ENCODE results near the gene ZNF813.
"Not testable (repeated sequence)": the region's sequence is repeated elsewhere in the genome, so short reads cannot be mapped to it uniquely, and the experiment has no call there.

- TF ChIP-seq EZH2 (optimal IDR thresholded peaks at IDR 0.05; ENCODE audit: low read depth, low read length); CTCF (IDR thresholded peaks at IDR 0.05; ENCODE audit: low read length); EZH2phosphoT487 (IDR thresholded peaks at IDR 0.05; ENCODE audit: low read length): not testable (repeated sequence)
Measured at GRCh38 chr19:53498024-53498395, 30.5 kb downstream of the ZNF813 start.

Measured in MM.1S (cell line).